BJ (cell line): ENCODE measurements around the gene PCDHB8. TPM values are rescaled to one million over a fixed set of nuclear protein-coding genes. Genes with fewer than 3 reads are reported as not detected.
"Not testable (repeated sequence)": the region's sequence is repeated elsewhere in the genome, so short reads cannot be mapped to it uniquely, and the experiment has no call there.

Experiments used
- CTCF ChIA-PET: fragments of 350-600 bp; formaldehyde crosslinking; extraction: SDS; loops from one replicate; lab custom pipeline; 2021; ENCODE audit warnings: antibody characterized with exemption, inconsistent platforms; lab: Yijun Ruan, JAX
- POLR2A ChIA-PET: fragments of 300-600 bp; sonication (Branson Sonifier 250); formaldehyde crosslinking; extraction: SDS; loops from one replicate; lab custom pipeline; 2021; ENCODE audit warnings: antibody characterized with exemption; lab: Charles Lee
- DNase-seq: peaks from one replicate; pipeline ENCODE4 v3.0.0-alpha.2; 2011; ENCODE audit warnings: low read depth
- H3K27me3 ChIP-seq: 2 replicates; pipeline ENCODE4 v1.6.0; 2011; ENCODE audit warnings: low read length; ENCODE audit not compliant: control insufficient read depth, insufficient read depth
- H3K36me3 ChIP-seq: 2 replicates; pipeline ENCODE4 v1.5.1; 2011; ENCODE audit warnings: low read length; ENCODE audit not compliant: control insufficient read depth, insufficient read depth
- H3K4me3 ChIP-seq: 2 replicates; pipeline ENCODE4 v1.5.1; 2011; ENCODE audit warnings: low read depth, mild to moderate bottlenecking, control low read depth, low read length
- polyA minus RNA-seq: library from RNA; depleted of rRNA, polyadenylated mRNA; stranded (reverse); fragments of >200 nt; gene quantifications from 2 replicates; pipeline ENCODE4 v1.2.3, GENCODE V29; 2011; rRNA and poly(A)+ RNA removed
- polyA plus RNA-seq: library from polyadenylated mRNA; depleted of rRNA; stranded (reverse); fragments of >200 nt; gene quantifications from 2 replicates; pipeline ENCODE4 v1.2.3, GENCODE V29; 2011; rRNA removed
- TF ChIP-seq, protein P1 (sequence below): IDR thresholded peaks from 2 replicates; pipeline ENCODE4 v1.5.1; 2011; ENCODE audit warnings: low read depth, mild to moderate bottlenecking, control low read depth, inconsistent platforms, low read length, moderate library complexity; ENCODE audit not compliant: insufficient read depth

The PCDHB8 gene
- polyA plus RNA-seq (0.11 and 0.17 TPM in 2 replicates), polyA minus RNA-seq (0.10 and 0.28 TPM in 2 replicates)

DNA sequence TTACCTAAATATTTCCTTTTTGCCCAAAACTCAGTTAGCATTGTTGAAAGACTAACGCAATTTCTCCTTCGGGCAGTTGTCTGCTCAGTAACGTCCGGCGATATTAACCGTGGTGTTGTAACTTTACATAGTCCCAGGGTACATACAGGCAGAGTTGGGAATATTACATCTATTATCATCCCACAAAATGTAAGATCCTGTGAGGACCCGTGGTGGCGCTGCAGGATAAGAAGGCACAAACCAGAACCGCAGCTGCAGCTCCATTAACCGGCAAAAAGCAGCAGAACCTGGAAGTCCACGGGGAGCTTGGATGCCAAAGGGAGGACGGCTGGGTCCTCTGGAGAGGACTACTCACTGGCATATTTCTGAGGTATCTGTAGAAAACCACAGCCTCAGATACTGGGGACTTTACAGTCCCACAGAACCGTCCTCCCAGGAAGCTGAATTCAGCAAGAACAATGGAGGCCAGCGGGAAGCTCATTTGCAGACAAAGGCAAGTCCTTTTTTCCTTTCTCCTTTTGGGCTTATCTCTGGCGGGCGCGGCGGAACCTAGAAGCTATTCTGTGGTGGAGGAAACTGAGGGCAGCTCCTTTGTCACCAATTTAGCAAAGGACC is at the start of gene PCDHB8:
PCDHB8 (plus strand) TSS at position 214 of the 615 bp plus-strand sequence; CDS start at position 459, 245 bp downstream.
- H3K36me3 ChIP-seq, H3K27me3 ChIP-seq, DNase-seq, POLR2A ChIA-PET, H3K4me3 ChIP-seq: not testable (repeated sequence)
- CTCF ChIA-PET, result interaction anchor here (0.7 to 1.1 kb wide), 4 partner anchors 8 to 383 kb away, joined by 3 to 4 read pairs (median 4); partner anchors contain the start of gene PCDHB10

DNA sequence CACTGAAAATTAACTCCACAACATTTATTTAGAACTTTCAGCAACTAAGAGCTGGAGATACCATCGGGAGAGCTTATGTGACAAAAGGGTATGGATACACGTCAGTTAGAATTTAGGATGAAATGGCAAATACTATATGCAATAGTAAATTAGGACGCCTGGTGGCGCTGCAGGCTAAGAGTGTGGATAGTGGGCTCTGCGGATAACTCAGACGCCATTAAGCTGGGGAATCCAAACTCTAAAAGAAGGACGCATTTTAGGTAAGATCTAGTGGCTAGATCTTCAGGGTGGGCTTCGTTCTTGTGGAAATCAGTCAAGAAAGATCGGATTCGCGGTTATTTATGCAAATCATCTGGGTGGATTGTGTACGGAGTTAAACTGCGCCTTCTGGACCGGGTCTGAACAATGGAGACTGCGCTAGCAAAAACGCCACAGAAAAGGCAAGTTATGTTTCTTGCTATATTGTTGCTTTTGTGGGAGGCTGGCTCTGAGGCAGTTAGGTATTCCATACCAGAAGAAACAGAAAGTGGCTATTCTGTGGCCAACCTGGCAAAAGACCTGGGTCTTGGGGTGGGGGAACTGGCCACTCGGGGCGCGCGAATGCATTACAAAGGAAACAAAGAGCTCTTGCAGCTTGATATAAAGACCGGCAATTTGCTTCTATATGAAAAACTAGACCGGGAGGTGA is 42.4 kb upstream of the PCDHB8 start, which contains the start of gene PCDHB5:
PCDHB5 (plus strand) TSS at position 177 of the 688 bp plus-strand sequence; CDS start at position 406, 229 bp downstream.
- H3K36me3 ChIP-seq, result no peaks in the 10 kb centered on the region
- CTCF ChIA-PET, result no interaction called here
- TF ChIP-seq, protein P1, sequence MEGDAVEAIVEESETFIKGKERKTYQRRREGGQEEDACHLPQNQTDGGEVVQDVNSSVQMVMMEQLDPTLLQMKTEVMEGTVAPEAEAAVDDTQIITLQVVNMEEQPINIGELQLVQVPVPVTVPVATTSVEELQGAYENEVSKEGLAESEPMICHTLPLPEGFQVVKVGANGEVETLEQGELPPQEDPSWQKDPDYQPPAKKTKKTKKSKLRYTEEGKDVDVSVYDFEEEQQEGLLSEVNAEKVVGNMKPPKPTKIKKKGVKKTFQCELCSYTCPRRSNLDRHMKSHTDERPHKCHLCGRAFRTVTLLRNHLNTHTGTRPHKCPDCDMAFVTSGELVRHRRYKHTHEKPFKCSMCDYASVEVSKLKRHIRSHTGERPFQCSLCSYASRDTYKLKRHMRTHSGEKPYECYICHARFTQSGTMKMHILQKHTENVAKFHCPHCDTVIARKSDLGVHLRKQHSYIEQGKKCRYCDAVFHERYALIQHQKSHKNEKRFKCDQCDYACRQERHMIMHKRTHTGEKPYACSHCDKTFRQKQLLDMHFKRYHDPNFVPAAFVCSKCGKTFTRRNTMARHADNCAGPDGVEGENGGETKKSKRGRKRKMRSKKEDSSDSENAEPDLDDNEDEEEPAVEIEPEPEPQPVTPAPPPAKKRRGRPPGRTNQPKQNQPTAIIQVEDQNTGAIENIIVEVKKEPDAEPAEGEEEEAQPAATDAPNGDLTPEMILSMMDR, result peak; percentile 24
- POLR2A ChIA-PET, result no interaction called here
- no peaks in the 10 kb centered on the region for H3K27me3 ChIP-seq
- DNase-seq, result no peak
- H3K4me3 ChIP-seq, result peak within 1 kb of the TSS; percentile 20; the same call in 1 of the 2 replicates

DNA sequence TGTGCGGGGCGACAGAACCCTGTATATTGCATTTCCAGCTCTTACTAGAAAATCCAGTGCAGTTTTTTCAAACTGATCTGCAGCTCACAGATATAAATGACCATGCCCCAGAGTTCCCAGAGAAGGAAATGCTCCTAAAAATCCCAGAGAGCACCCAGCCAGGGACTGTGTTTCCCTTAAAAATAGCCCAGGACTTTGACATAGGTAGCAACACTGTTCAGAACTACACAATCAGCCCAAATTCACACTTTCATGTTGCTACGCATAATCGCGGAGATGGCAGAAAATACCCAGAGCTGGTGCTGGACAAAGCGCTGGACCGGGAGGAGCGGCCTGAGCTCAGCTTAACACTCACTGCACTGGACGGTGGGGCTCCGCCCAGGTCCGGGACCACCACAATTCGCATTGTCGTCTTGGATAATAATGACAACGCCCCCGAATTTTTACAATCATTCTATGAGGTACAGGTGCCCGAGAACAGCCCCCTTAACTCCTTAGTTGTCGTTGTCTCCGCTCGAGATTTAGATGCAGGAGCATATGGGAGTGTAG is 41.8 kb upstream of the PCDHB8 start:
- TF ChIP-seq, protein P1, result no peak
- ChIA-PET CTCF (no interaction called here), POLR2A (no interaction called here)
- H3K4me3 ChIP-seq, result no peak overlapping the region
- no peaks in the 10 kb centered on the region for H3K27me3 ChIP-seq
- DNase-seq, result no peak
- H3K36me3 ChIP-seq, result no peaks in the 10 kb centered on the region

DNA sequence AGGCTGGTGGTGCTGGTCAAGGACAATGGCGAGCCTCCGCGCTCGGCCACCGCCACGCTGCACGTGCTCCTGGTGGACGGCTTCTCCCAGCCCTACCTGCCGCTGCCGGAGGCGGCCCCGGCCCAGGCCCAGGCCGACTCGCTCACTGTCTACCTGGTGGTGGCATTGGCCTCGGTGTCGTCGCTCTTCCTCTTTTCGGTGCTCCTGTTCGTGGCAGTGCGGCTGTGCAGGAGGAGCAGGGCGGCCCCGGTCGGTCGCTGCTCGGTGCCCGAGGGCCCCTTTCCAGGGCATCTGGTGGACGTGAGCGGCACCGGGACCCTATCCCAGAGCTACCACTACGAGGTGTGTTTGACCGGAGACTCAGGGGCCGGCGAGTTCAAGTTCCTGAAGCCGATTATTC is 40.2 kb upstream of the PCDHB8 start:
- H3K27me3 ChIP-seq, CTCF ChIA-PET, DNase-seq, H3K4me3 ChIP-seq, H3K36me3 ChIP-seq, POLR2A ChIA-PET: not testable (repeated sequence)

DNA sequence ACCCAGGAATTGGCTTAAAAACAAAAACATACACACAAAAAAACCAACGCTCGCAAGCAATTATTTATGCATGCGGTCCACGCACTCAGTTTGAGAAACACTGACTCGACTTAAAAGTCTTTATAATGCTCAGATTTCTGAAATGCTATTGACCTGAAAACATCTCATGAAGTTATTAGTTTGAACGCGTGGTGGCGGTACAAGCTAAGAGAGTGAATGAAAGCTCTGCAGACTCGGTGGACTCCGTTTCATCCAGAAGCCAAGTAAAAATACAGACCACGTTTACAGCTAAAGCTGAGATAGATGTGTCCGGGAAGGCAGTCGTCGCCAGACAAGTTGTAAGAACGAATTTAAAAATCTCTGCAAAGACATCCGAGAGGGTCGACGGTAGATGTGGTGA is 27.8 kb upstream of the PCDHB8 start, which contains the start of gene PCDHB6:
PCDHB6 (plus strand) TSS at position 246 of the 400 bp plus-strand sequence. CDS start 201 bp downstream, outside the sequence.
- DNase-seq, result no peak
- TF ChIP-seq, protein P1, result 0 out of 2 replicates have a peak, but pooled peaks have one; percentile 14
- Histone ChIP-seq H3K27me3 (no peaks in the 10 kb centered on the region), H3K4me3 (no peak within 1 kb of the TSS), H3K36me3 (no peaks in the 10 kb centered on the region)
- ChIA-PET POLR2A (no interaction called here), CTCF (interaction anchor here (0.6 to 1.5 kb wide), 5 partner anchors 10 to 181 kb away, joined by 3 to 4 read pairs (median 3); partner anchors contain the start of gene PCDHB9)
